ENCODE data around the gene GABARAPL1. TPM values are rescaled to one million over a fixed set of nuclear protein-coding genes. Genes with fewer than 3 reads are reported as not detected.

GABARAPL1 gene
- total RNA-seq, 1 experiment from 2014 or later, result 70.6 TPM

DNA sequence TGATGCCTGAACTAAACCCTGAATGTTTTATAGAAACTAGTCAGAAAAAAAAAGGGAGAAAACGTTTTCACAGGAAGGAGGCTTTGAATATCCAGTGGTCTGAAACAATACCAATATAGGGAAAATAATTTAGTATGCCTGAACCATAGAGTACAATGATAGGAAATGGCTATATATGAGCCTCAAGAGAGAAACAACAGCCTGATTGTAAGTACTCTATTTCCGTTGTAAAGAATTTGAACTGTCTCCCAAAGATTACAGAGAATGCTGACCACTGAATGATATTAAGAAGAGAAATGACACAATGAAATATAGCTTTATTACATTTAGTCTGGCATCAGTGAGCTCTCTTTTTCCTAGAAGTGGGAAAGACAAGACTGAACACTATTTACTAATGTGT lies 5.5 kb upstream of the GABARAPL1 start:
- no peaks in the 10 kb centered on the region for H3K4me1 ChIP-seq (ENCODE audit: insufficient read depth, low read length, poor library complexity, severe bottlenecking)
- no peak overlapping the region for H3K27ac ChIP-seq (ENCODE audit: low read depth, low read length, poor library complexity, severe bottlenecking)
- ChIA-PET CTCF (no interaction called here), POLR2A (ENCODE audit: low non-redundant PET) (no interaction called here)
- H3K36me3 ChIP-seq (ENCODE audit: insufficient read depth, low read length, poor library complexity, severe bottlenecking), result no peaks in the 10 kb centered on the region
- BruUV-seq (replicated peaks), result no TSS peak
- H3K27me3 ChIP-seq (replicated peaks; ENCODE audit: insufficient read depth, low read depth, low read length, poor library complexity), result no peaks in the 10 kb centered on the region
- no peak overlapping the region for H3K4me3 ChIP-seq (ENCODE audit: low read depth, low read length, poor library complexity, severe bottlenecking)
- TF ChIP-seq EZH2 (IDR thresholded peaks at IDR 0.05; ENCODE audit: borderline replicate concordance, low read depth, low read length, poor library complexity, severe bottlenecking) (no peak), CTCF (conservative IDR thresholded peaks at IDR 0.05; ENCODE audit: low read depth, low read length) (no peak)
- no peaks in the 10 kb centered on the region for H3K9me3 ChIP-seq (ENCODE audit: low read depth, low read length, poor library complexity, severe bottlenecking)
- intact Hi-C loops (cut with micrococcal nuclease; ENCODE audit: unreplicated experiment), result no loop called here
- no peak for DNase-seq (ENCODE audit: low spot score)

DNA sequence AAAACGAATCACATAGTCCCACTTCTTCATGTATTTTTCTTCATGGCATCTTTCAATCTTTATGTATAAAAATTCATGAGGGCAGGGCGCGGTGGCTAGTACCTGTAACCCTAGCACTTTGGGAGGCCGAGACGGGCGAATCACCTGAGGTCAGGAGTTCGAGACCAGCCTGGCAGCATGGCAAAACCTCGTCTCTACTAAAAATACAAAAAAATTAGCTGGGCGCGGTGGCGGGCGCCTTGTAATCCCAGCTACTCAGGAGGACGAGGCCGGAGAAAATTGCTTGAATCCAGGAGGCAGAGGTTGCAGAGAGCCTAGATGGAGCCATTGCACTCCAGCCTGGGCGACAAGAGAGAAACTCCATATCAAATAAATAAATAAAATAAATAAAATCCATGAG lies 2.5 kb upstream of the GABARAPL1 start:
- intact Hi-C loops (cut with micrococcal nuclease; ENCODE audit: unreplicated experiment), result no loop called here
- H3K9me3 ChIP-seq (ENCODE audit: low read depth, low read length, poor library complexity, severe bottlenecking), result no peaks in the 10 kb centered on the region
- H3K4me1 ChIP-seq (ENCODE audit: insufficient read depth, low read length, poor library complexity, severe bottlenecking), result peaks cover 7% of the 10 kb centered on the region
- no peak overlapping the region for H3K27ac ChIP-seq (ENCODE audit: low read depth, low read length, poor library complexity, severe bottlenecking)
- TF ChIP-seq EZH2 (IDR thresholded peaks at IDR 0.05; ENCODE audit: borderline replicate concordance, low read depth, low read length, poor library complexity, severe bottlenecking) (no peak), CTCF (conservative IDR thresholded peaks at IDR 0.05; ENCODE audit: low read depth, low read length) (no peak)
- no peaks in the 10 kb centered on the region for H3K36me3 ChIP-seq (ENCODE audit: insufficient read depth, low read length, poor library complexity, severe bottlenecking)
- POLR2A ChIA-PET (ENCODE audit: low non-redundant PET), result no interaction called here
- H3K27me3 ChIP-seq (replicated peaks; ENCODE audit: insufficient read depth, low read depth, low read length, poor library complexity), result no peaks in the 10 kb centered on the region
- H3K4me3 ChIP-seq (ENCODE audit: low read depth, low read length, poor library complexity, severe bottlenecking), result no peak overlapping the region
- no peak for DNase-seq (ENCODE audit: low spot score)
- CTCF ChIA-PET, result no interaction called here
- BruUV-seq (replicated peaks), result no TSS peak

DNA sequence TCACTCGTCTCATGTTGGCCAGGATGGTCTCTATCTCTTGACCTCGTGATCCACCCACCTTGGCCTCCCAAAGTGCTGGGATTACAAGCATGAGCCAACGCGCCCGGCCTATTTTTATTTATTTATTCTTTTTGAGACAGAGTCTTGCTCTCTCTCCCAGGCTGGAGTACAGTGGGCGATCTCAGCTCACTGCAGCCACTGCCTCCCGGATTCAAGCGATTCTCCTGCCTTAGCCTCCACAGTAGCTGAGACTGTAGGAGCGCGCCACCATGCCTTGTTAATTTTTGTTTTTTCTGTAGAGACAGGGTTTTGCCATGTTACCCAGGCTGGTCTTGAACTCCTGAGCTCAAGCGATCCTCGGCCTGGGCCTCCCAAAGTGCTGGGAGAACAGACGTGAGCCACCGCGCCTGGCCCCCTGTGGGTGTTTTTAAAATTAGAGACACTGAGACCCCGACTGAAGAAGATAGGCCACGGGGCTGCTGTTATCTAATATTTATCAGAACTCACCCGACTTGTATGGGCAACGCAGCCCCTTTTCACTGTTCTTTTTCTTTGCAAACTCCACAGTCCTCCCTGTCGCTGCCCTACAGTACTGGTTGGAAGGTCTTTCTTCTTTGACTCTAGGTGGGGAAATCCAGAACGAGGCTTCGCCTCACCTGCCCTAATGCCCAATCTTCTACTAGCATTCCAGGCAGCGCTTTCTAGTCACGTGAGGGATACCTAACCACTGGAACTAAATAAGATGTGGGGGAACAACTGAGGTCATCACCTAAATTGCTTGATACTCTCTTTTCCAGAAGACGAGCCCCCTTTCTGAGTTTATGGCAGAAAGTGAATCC lies 1.4 kb upstream of the GABARAPL1 start:
- H3K36me3 ChIP-seq (ENCODE audit: insufficient read depth, low read length, poor library complexity, severe bottlenecking), result peaks cover 5% of the 10 kb centered on the region
- TF ChIP-seq CTCF (conservative IDR thresholded peaks at IDR 0.05; ENCODE audit: low read depth, low read length), result no peak
- TF ChIP-seq EZH2 (IDR thresholded peaks at IDR 0.05; ENCODE audit: borderline replicate concordance, low read depth, low read length, poor library complexity, severe bottlenecking), result no peak
- H3K27ac ChIP-seq (ENCODE audit: low read depth, low read length, poor library complexity, severe bottlenecking), result peak overlapping the region; percentile 94
- H3K9me3 ChIP-seq (ENCODE audit: low read depth, low read length, poor library complexity, severe bottlenecking), result no peaks in the 10 kb centered on the region
- DNase-seq (ENCODE audit: low spot score), result no peak
- intact Hi-C loops (cut with micrococcal nuclease; ENCODE audit: unreplicated experiment), result no loop called here
- POLR2A ChIA-PET (ENCODE audit: low non-redundant PET), result no interaction called here
- peaks cover 7% of the 10 kb centered on the region for H3K4me1 ChIP-seq (ENCODE audit: insufficient read depth, low read length, poor library complexity, severe bottlenecking)
- no peaks in the 10 kb centered on the region for H3K27me3 ChIP-seq (replicated peaks; ENCODE audit: insufficient read depth, low read depth, low read length, poor library complexity)
- H3K4me3 ChIP-seq (ENCODE audit: low read depth, low read length, poor library complexity, severe bottlenecking), result no peak overlapping the region
- no TSS peak for BruUV-seq (replicated peaks)
- CTCF ChIA-PET, result interaction anchor here (0.5 kb wide), 1 partner anchor 519 kb away, joined by 3 read pairs; no protein-coding TSS in a partner anchor

Data from A673 (cell line).